GM21381 (cell line): ENCODE data around the gene DLGAP4.
"Not testable (repeated sequence)": the region's sequence is repeated elsewhere in the genome, so short reads cannot be mapped to it uniquely, and the experiment has no call there.

Experiments used
- ATAC-seq: cut with Tn5 transposase; IDR thresholded peaks from one replicate; pipeline ENCODE4 v1.9.1; 2021; ENCODE audit warnings: mild to moderate bottlenecking, moderate library complexity; ENCODE audit not compliant: unreplicated experiment

Gene DLGAP4

DNA sequence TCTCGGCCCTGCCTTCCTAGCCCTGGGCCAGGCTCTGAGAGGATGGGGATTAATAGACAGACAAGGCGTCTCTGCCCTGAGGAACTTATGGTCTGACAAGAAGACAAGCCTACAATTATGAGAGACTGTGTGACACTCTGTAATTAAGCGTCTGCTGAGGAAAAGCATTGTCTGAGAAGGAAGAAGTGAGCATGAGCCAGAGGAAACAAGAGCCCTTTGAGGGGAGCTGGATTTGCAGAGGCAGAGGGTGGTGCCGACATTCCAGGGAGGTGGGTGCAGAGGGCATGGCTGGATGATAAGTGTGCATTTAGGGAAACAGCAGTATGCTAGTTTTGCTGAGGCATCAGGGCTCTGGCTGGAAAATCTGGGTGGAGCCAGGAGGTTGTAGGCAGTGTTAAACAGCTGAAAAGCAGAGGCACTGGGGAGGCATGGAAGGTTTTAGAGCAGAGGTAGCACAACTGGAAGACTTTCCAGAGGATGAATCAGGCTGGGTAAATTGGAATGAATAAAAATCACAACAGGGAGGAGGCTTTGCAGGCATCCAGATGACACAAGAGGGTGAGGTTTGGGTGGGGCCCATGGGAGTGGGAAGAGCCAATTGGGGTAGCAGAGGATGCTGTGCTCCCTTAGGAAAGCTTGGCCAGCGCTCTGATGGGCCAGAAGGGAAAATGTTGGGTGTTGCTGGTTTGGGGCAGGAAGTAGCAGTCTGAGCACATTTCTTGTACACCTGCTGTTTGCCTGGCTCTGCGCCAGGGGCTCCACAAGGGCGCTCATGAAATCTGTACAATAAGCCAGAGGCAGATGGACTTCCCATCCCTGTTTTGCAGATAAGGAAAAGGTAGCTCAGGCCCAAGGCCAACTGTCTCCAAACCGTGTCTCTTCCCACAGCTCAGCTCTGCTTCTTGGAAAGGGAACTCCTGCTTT is 161.2 kb downstream of the DLGAP4 start:
- ATAC-seq: no peak

DNA sequence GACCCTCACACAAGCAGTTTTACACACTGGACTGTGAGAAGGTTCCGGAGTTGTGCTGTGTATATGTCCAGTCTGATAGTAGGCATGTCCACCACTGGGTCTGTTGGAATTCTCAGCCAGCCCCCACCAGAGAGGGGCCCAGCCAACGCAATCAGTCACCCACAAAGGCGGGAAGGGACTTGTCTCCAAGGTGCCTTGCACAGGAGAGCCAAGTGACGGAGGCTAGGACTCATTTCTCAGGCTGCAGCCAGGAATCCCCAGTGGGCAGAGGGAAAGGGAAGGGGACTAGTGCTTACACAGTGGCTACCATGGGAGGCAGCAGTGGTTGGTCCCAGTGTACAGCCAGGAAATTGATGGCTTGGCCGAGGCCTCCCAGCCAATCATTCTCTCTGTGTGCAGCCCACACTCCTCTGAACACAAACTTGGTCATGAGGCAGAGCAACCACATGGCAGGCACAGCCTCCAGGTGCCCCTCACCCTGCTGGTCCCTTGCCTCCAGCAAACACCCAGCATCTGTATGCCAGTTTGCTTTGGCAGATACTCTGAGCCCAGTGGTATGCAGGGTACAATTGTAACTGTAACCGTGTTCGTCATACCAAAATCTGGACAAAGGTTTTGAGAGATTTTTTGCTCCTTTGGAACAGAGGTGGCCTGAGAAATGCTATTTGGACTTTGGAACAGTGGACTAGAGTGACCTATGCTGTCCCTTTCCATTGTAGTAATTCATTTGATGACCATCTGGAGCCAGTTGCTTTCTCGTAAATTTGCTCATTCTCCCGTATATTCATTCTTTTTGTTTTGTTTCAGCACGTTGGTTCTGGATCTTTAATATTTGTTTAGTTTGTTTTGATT is 162.2 kb downstream of the DLGAP4 start:
- ATAC-seq: no peak

DNA sequence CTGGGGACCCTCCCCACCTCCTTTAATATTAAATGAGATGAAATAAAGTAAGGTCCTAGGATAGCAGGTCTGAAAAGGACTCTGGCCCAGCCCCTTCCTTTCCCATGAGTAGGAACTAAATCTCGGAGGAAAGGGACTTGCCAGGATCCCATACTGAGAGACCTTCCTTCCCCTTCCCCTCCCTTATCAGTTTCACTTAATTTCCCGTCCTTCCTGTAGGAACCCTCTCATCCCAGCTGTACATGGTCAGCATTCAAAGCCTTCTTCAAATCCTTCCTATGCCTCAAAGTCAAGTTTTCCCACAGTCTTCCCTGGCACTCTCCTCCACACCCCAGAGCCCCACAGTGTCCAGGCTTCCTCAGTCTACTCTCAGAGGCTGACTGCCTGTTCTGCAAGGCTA is 163.8 kb downstream of the DLGAP4 start:
- no peak for ATAC-seq

DNA sequence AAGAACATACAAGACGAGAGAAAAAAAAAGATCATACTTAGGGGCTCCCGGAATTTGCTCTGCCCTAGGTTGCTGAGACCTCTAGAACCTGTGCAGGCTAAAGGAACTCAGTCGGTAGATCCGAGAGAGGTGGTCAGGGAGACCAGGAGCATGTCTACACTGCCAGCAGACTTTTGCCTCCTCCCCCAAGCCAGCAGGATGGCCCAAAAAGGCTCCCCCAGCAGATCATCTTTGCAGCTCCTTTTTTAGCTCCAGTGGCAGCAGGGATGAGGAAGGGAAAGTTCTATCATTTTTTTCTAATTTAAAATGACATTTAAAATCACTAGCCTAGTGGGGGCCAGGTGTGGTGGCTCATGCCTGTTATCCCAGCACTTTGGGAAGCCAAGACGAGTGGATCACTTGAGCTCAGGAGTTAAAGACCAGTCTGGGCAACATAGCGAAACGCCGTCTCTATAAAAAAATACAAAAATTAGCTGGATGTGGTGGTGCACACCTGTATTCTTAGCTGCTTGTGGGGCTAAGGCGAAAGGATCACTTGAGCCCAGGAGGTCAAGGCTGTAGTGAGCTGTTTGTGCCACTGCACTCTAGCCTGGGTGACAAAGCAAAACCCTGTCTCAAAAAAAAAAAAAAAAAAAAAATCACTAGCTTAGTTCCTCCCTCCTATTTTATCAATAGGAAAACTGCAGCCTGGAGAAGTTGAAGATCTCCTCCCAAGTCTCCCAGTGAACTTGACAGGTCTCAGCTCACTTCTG is 165.9 kb downstream of the DLGAP4 start:
- no peak for ATAC-seq

DNA sequence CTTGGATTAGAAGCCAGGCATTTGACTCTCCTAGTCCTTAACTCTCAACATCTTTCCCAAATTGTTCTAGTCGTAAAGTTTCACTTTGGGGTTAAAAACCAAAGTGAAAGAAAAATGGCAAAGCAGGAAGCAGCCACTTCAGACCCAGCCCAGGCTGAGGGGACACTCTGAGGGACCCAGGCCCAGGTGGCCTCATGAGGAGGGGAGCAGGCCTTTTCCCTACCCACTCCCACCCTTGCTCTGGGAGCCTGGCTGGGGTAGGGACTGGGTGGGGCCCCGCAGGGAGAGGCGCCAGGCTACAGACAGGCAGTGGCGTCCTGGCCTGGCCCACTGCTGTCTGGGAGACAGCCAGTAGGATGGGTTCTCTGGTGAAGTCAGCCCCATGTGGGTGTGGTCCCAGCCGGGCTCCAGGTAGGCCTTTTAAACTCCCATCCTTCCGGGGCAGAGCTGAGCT is 166.5 kb downstream of the DLGAP4 start:
- ATAC-seq: no peak

DNA sequence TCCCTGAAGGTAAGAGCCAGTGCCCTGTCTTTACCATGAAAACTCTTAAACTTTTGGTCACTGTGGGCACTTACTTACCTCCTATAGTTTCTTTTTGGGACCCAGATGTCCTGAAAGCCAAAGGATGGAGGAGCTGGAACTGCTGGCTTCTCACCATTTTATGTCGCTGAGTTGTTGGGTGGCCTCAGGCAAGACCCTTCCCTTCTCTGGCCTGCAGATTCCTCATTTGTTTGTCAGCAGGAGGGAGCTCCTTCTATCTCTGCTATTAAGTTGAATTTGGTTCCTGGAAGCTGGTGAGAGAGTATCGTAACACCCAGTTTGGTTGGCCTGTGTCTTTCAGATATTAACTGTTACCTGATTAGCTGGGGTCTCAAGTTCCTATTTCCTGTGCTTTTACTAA is 167.0 kb downstream of the DLGAP4 start:
- ATAC-seq: no peak

DNA sequence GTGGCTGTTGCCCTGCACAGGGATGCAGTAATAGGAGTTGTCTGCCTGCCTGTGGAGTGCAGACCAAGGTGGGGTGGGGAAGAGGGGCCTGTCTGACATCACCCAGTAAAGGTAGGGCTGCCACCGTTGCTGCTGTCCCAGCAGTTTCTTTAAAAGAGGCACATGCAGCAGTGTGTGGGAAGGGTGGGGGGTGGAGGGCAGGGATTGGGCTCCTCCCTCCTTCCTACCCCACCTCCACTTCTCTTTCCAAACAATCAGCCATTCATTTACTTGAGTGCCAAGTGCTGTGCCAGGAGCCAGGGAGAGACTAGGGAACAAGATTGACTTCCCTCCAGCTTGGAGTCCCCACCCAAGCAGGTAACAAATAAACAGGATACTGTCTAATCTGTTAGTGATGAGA is 168.4 kb downstream of the DLGAP4 start:
- ATAC-seq: no peak

DNA sequence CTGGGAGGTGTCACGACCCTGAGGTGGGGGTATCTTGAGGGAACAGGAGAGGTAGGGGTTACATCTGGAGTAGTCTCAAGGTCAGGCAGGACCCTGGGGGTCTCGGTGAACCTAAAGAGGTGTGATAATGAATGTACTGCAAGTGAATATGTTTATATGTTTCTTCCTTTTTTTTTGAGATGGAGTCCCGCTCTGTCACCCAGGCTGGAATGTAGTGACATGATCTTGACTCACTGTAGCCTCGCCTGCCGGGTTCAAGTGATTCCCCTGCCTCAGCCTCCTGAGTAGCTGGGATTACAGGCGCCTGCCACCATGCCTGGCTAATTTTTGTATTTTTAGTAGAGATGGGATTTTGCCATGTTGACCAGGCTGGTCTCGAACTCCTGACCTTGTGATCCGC is 168.9 kb downstream of the DLGAP4 start:
- ATAC-seq: not testable (repeated sequence)

DNA sequence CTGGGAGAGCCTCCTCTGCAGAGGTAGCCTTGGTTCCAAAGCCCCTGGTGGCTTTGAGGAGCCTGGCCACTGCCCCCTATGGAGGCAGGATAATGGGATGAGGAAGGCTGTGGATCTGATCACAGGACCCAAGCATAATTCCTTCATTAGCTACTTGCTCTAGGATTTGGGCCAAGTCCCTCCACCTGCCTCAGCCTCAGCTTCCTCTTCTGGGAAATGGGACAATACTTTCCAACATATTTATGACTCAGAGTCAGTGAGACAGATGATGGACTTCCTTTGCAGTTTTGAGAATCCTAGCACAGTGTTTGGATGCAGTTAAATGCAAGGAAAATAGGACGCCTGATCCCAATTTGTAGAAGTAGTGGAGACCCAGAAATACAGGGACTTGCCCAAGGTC is 171.3 kb downstream of the DLGAP4 start:
- no peak for ATAC-seq

DNA sequence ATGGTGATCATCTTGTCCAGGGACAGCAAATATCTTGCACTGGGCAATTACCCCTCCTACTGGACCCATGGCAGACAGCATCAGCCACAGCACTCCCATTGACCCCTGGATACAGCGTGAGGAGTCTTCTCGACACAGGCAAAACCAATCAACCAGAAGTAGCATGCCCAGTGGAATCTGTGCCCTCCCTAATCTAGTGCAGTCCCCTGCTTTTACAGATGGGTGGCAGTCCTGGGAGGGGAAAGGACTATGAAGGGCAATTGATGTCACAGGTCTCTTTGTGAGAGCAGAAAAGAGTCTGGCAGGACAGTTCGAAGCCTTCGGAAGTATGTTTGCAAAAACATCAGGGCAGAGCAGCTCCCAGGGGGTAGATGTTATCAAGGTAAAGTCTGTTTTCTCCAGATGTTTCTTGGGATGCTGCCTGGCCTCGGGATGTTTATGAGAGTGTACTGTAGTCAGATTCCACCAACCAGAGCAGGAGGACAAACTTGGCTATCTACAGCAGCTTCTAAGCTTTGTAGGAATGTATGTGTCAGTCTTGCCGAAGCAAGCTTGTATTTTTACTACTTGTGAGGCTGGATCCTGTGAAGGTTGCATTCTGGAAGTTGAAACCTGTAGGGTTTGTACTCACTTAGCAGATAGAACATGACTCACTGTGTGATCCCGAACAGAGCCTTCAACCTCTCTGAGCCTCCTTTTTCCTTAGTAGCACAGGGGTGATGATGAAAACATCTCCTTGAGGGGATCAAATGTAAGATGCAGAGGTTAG is 172.2 kb downstream of the DLGAP4 start:
- ATAC-seq: no peak

DNA sequence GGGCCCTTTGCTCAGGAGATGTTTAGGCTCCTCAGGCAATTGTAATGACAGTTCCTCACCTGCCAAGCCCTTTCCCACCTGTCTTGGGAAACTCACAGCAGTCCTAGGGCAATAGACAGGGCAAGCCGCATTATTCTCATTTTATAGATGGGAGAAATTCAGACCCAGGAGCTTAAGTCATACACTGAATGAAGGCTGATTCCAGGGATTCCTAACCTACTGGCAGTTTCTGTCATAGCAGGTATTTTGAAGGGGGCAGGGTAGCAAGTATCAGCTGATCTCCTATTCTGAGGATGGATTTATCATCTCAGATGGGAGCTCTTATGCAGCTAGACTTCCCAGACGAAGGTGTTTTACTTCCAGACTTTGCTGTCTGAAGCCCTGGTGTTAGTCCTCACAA is 173.8 kb downstream of the DLGAP4 start:
- no peak for ATAC-seq

DNA sequence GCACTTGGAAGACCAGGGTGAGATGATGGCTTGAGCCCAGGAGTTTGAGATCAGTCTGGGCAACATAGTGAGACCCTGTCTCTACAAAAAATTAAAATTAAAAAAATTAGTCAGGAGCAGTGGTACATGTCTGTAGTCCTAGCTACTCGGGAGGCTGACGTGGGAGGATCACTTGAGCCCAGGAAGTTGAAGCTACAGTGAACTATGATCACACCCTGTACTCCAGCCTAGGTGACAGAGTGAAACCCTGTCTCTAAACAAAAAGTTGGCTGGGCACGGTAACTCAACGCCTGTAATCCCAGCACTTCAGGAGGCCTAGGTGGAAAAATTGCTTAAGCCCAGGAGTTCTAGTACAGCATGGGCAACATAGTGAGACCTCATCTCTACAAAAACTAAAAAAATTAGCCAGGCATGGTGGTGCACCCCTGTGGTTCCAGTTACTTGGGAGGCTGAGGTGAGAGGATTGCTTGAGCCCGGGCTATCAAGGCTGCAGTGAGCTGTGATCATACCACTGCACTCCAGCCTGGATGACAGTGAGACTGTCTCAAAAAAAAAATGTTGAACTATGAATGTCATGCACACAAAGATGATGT is 174.4 kb downstream of the DLGAP4 start:
- ATAC-seq: no peak

DNA sequence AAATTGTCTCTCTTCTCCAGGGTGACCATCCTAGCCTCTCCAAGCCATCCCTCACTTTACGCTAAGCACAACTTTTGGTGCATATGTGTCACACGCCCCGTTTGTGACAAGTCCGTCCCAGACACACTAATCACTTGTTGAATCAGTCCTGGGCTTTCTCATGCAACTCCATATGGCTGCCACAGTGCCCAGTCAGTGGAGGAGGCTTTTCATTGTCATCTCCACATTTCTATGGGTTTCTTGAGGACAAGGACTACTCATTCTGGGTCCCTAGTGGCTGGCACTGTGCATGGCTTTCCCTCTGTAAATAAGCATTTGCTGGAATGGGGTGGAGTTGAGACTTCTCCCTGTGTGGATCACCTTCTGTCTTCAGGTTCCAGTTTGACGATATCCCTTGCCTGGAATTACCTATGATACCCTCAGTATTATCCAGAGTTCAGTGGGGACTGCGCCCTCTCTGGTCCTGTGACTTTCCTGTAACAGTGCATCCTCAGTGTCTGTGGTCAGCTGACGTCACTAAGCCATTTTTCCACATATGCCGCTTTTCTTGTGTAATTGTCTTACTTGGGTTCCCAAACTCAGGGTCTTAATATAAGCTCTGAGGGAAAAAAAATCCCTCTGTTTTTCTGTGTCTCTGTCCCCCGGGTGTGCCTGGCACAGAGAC is 175.4 kb downstream of the DLGAP4 start:
- no peak for ATAC-seq

DNA sequence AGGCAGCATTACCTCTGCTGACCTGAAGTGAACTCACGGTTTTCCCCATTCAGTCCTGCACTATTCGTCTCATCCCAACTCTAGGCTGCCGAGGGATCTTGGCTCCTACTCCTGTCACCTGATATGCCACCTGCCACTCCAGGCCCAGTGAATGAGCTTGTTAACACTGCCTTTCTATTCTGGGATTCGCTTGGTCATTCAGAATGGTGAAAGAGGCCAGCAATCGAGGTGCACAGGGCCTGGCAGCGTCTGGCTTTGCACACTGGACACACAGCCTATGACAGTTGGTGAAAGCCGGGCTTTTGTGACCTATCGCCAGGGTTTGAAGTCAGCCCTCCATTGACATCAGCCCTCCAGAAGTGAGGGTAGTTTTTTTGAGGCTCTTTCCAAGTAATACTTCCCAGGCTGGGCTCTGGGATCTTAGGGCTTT is 175.9 kb downstream of the DLGAP4 start:
- no peak for ATAC-seq

DNA sequence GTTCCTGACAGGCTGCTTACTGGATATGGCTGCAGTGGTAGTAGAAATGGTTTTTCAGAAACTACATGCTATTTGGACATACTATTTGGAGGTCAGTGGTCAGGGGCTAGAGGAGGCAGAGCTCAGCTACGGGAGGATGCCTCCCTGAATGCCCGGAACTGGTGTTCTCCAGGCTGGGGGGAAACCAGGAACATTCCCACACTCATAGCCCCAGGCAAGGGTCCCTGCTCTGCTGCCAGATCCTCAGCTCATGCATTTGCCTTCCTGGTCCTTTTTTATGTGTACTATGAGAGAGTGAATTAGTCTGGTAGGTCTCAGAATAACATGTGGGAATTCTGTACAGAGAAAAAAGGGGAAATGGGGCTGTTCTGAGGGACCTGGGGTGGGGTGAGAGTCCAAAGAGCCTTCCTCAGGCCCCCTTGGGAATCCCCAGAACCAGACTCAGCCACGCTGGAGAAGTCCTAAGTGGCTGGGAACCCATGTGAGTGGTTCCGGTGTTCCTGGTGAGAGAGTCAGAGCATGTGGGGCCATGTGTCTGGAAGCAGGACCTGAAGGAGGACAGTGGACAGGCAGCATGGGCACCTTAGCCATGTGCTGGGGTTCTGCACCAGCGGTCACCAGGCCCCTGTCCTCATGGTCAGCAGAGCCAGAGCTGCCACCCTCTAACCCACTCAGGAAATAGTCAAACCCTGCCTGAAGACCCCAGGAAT is 177.2 kb downstream of the DLGAP4 start:
- ATAC-seq: no peak

DNA sequence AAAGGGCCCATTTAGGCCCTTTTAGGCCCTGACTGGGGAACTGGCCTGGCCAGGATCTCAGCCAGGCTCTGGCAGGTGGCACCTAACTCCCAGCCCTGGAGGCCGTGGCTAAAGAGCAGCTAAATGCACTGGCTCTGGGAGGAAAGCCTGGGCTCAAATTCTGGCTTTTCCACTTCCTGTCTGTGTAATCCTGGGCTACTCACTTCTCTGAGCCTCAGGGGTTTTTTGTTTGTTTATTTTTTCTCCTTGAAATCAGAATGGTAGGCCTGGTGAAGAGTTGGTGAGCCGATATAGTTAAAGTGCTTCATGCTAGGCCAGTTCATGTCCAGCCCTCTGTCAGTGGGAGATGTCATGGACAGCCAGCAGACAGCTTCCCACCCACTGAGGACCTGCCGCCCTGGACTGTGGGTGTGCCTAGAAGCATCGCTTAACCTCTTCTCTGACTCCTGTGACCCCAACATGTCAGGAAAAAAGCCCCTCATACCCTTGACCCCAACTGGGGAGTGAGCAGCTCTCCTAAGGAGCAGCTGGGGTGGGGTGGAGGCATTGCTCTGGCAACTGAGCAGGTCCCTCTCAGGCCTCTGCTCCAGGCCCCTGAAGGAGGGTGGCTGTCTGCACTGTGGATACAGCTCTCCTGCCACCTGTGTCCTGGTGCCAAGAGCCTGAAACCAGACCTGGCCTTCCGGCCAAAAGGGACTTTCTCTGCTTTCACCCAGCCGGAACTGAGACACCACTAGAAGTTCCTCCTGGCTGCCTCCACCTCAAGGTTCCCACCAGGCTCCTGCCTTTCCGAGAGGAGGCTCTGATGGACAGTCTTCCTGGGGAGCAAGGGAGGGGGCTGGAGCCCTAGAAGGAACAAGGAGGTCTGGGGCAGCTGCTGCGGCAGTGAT is 178.0 kb downstream of the DLGAP4 start:
- ATAC-seq: no peak

DNA sequence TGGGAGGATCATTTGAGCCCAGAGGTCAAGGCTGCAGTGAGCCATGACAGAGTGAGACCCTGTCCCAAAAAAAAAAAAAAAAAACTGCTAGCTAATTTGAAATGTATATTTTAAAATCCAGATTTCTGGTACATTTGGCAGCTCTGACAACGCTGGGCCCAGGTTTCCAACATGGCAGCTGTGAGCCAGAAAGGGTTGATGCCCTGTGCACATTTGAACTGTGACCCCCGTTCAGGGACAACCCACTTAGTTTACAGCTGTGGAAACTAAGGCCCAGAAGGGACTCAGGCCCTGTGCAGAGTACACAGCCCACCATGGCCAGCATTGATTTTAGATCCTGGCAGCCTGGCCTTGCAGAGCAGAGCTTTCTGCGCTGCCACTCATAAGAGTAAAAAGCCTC is 179.1 kb downstream of the DLGAP4 start:
- ATAC-seq: no peak

DNA sequence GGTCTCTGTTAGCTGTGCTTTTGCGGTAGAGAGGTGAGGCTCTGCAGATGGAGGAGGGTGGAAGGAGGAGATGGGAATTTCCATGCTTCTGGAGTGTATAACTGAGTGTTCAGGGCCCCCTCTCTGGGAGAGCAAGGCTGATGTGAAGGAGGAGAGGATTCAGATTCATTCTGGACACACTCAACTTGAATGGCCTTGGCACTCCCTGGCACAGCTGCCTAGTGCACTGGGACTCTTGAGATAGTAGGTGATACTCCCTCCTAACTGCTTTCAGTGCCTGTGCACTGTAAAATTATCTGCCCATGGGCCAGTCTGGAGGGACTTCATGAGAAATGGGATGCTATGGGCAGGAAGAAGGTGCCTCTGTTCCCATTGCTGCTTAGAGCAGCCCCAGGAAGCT is 180.9 kb downstream of the DLGAP4 start:
- no peak for ATAC-seq
